Endothelial cell of umbilical vein (primary cell): ENCODE data around the gene MAN2B2. TPM values are rescaled to one million over a fixed set of nuclear protein-coding genes. Genes with fewer than 3 reads are reported as not detected.

Source experiments
- BruUV-seq: library from RNA; stranded (reverse); fragments of 400-500 nt; replicated peaks from 2 replicates; lab custom pipeline; 2021; lab: Mats Ljungman, UMichigan
- CTCF ChIA-PET: fragments of 300-600, 350-600 bp; sonication (Branson Sonifier 250); formaldehyde crosslinking; loops from one replicate; lab custom pipeline; 2021; ENCODE audit warnings: antibody characterized with exemption, inconsistent platforms; lab: Charles Lee
- POLR2A ChIA-PET: fragments of 300-600, 350-600 bp; sonication (Branson Sonifier 250); formaldehyde crosslinking; loops from one replicate; lab custom pipeline; 2021; ENCODE audit warnings: antibody characterized with exemption, inconsistent platforms; lab: Charles Lee
- DNase-seq: peaks from one replicate; pipeline ENCODE4 v3.0.0-alpha.2; 2011; ENCODE audit warnings: low read depth, low spot score
- FAIRE-seq: peaks from 2 replicates; lab custom pipeline; 2011; peaks lifted over from hg19 to GRCh38; lab: Jason Lieb, UNC
- H2AFZ ChIP-seq: 2 replicates; pipeline ENCODE4 v1.6.0; 2012; ENCODE audit warnings: low read depth, low read length, control low read depth, inconsistent platforms
- H3K27ac ChIP-seq: 2 replicates; pipeline ENCODE4 v1.5.1; 2011; ENCODE audit warnings: low read depth, mild to moderate bottlenecking, control low read depth, low read length, moderate library complexity; ENCODE audit not compliant: insufficient read depth
- H3K27me3 ChIP-seq, 2 experiments: 2 replicates each; pipeline versions ENCODE4 v1.6.0 to v1.6.1; 2011; ENCODE audit warnings: low read length in 2 of 2, mixed read lengths in 1 of 2; ENCODE audit not compliant: control insufficient read depth in 2 of 2, insufficient read depth in 2 of 2
- H3K36me3 ChIP-seq, 2 experiments: 2 replicates in 1 of 2; 3 replicates in 1 of 2; pipeline ENCODE4 v1.5.1; 2011; ENCODE audit warnings: low read length in 2 of 2, mild to moderate bottlenecking in 1 of 2, moderate library complexity in 1 of 2; ENCODE audit not compliant: control insufficient read depth in 2 of 2, insufficient read depth in 2 of 2; ENCODE audit errors: extremely low read depth in 1 of 2
- H3K4me1 ChIP-seq: 3 replicates; pipeline ENCODE4 v1.5.1; 2011; ENCODE audit warnings: mild to moderate bottlenecking, low read length; ENCODE audit not compliant: control insufficient read depth, insufficient read depth; ENCODE audit errors: extremely low read depth
- H3K4me2 ChIP-seq: 2 replicates; pipeline ENCODE4 v1.6.1; 2011; ENCODE audit warnings: low read length, control low read depth, mixed read lengths; ENCODE audit not compliant: insufficient read depth
- H3K4me3 ChIP-seq, 3 experiments: fragments of 200-600 bp in 1 of 3; sonication (generic), shearing (Covaris generic) in 1 of 3; replicated peaks in 1 of 3; 2 replicates each; pipeline ENCODE4 v1.5.1; 2011 to 2016; ENCODE audit warnings: control low read depth in 3 of 3, low read length in 3 of 3, mild to moderate bottlenecking in 2 of 3, inconsistent platforms in 1 of 3, low read depth in 1 of 3, moderate library complexity in 1 of 3; ENCODE audit not compliant: insufficient read depth in 1 of 3
- H3K79me2 ChIP-seq: 2 replicates; pipeline ENCODE4 v1.6.0; 2012; ENCODE audit warnings: low read length, inconsistent platforms; ENCODE audit not compliant: control insufficient read depth, insufficient read depth
- H3K9ac ChIP-seq: replicated peaks from 2 replicates; pipeline ENCODE3; 2011; ENCODE audit warnings: low read length, control low read depth; ENCODE audit not compliant: insufficient read depth; ENCODE audit errors: extremely low read depth
- H3K9me1 ChIP-seq: replicated peaks from 3 replicates; pipeline ENCODE4 v1.6.0; 2011; ENCODE audit warnings: mild to moderate bottlenecking, low read length; ENCODE audit not compliant: control insufficient read depth, insufficient read depth; ENCODE audit errors: extremely low read depth
- H3K9me3 ChIP-seq: replicated peaks from 2 replicates; pipeline ENCODE4 v1.5.1; 2012; ENCODE audit warnings: low read length, inconsistent platforms; ENCODE audit not compliant: control insufficient read depth, insufficient read depth
- H4K20me1 ChIP-seq: replicated peaks from 2 replicates; pipeline ENCODE3; 2011; ENCODE audit warnings: mild to moderate bottlenecking, low read length; ENCODE audit not compliant: control insufficient read depth, insufficient read depth; ENCODE audit errors: extremely low read depth
- CTCF ChIP-seq, 2 donors: IDR thresholded peaks; 1 replicate in 1 of 2; 2 replicates in 1 of 2; pipeline ENCODE4 v1.5.1; 2011; ENCODE audit warnings: low read length in 2 of 2, mild to moderate bottlenecking in 2 of 2, moderate library complexity in 2 of 2, control low read depth in 1 of 2, inconsistent platforms in 1 of 2, low read depth in 1 of 2; ENCODE audit not compliant: insufficient read depth in 1 of 2; ENCODE audit errors: extremely low read depth in 1 of 2
- EZH2 ChIP-seq: IDR thresholded peaks from 2 replicates; pipeline ENCODE4 v1.6.1; 2012; ENCODE audit warnings: borderline replicate concordance, low read depth, mild to moderate bottlenecking, moderate library complexity, low read length, inconsistent platforms; ENCODE audit not compliant: severe bottlenecking
- FOS ChIP-seq: IDR thresholded peaks from 2 replicates; pipeline ENCODE4 v1.6.1; 2011; ENCODE audit warnings: mild to moderate bottlenecking, low read length, moderate library complexity, borderline replicate concordance; ENCODE audit not compliant: insufficient read depth
- GATA2 ChIP-seq: IDR thresholded peaks from 2 replicates; pipeline ENCODE4 v1.7.0; 2011; ENCODE audit warnings: low read depth, mild to moderate bottlenecking, moderate library complexity, mixed read lengths, low read length; ENCODE audit not compliant: insufficient read length, insufficient read depth
- JUN ChIP-seq: IDR thresholded peaks from 2 replicates; pipeline ENCODE4 v1.6.1; 2011; ENCODE audit warnings: borderline replicate concordance, low read depth; ENCODE audit not compliant: insufficient read length, insufficient read depth
- MAX ChIP-seq: IDR thresholded peaks from 2 replicates; pipeline ENCODE4 v1.6.1; 2011; ENCODE audit not compliant: insufficient read depth, insufficient read length
- MYC ChIP-seq: IDR thresholded peaks from one replicate; pipeline ENCODE4 v1.6.1; 2011; ENCODE audit warnings: mild to moderate bottlenecking, low read depth, low read length
- POLR2A ChIP-seq: IDR thresholded peaks from 2 replicates; pipeline ENCODE4 v1.6.1; 2012; ENCODE audit warnings: low read depth, mild to moderate bottlenecking, control low read depth, low read length
- POLR2AphosphoS5 ChIP-seq: IDR thresholded peaks from 2 replicates; pipeline ENCODE4 v1.6.1; 2012; ENCODE audit warnings: low read depth, mild to moderate bottlenecking, control low read depth, low read length, moderate library complexity; ENCODE audit not compliant: insufficient read depth
- dilution Hi-C: fragments of 300-500 bp; cut with MboI; formaldehyde crosslinking; loops from one replicate; pipeline ENCODE4 v1.15.0; 2019; ENCODE audit warnings: low sequenced_read_pairs; ENCODE audit not compliant: extremely low pct_ligation_motif_present
- intact Hi-C: fragments of 100-400 bp; cut with micrococcal nuclease; formaldehyde crosslinking; loops from one replicate; pipeline ENCODE4 v1.10.0; 2022
- polyA plus RNA-seq, 4 experiments: library from polyadenylated mRNA; depleted of rRNA in 3 of 4; stranded (reverse) in 3 of 4; unstranded in 1 of 4; fragments of >200 nt; gene quantifications; 2 replicates each; pipeline versions ENCODE4 v1.2.1 to v1.2.3, GENCODE V29; 2011 to 2012; ENCODE audit warnings: missing spikeins in 1 of 4
- total RNA-seq: library from RNA; stranded (reverse); gene quantifications from 2 replicates; pipeline ENCODE4 v1.2.3, GENCODE V29; 2021

Gene MAN2B2
- total and polyA plus RNA-seq, 2 donors (not counting 3 experiments of a cell fraction or from before 2014, with no cell fraction given) = 15.7 to 25.1 TPM

GRCh38 chr4:6546091-6546490 is 28.9 kb upstream of the MAN2B2 start:
- H3K27me3 ChIP-seq = no peaks in the 10 kb centered on the region
- H3K4me2 ChIP-seq = no peak overlapping the region
- DNase-seq (no peak), FAIRE-seq (no peak)
- TF ChIP-seq CTCF (IDR thresholded peaks at IDR 0.05; ENCODE audit: extremely low read depth in 1 of 2, insufficient read depth in 1 of 2, low read depth in 1 of 2, low read length in 2 of 2) = no peak
- TF ChIP-seq POLR2A = no peak
- no peak for TF ChIP-seq FOS
- TF ChIP-seq EZH2 = no peak
- no peak for TF ChIP-seq JUN
- TF ChIP-seq MYC = no peak
- TF ChIP-seq MAX = no peak
- TF ChIP-seq GATA2 = no peak
- no peak for TF ChIP-seq POLR2AphosphoS5
- no peak overlapping the region for H3K4me3 ChIP-seq
- H3K9me1 ChIP-seq = no peaks in the 10 kb centered on the region
- no peaks in the 10 kb centered on the region for H3K9me3 ChIP-seq
- dilution Hi-C loops = no loop called here
- H3K79me2 ChIP-seq = no peaks in the 10 kb centered on the region
- intact Hi-C loops = loop anchor here (1.0 to 2.0 kb wide), 3 partner anchors 214 to 547 kb away; no protein-coding TSS in a partner anchor
- H2AFZ ChIP-seq = no peak overlapping the region
- no peak overlapping the region for H3K9ac ChIP-seq
- BruUV-seq = no TSS peak
- ChIA-PET POLR2A (no interaction called here), CTCF (interaction anchor here (0.5 to 5.8 kb wide), 23 partner anchors 8 to 548 kb away, joined by 3 to 125 read pairs (median 4); partner anchors contain the start of gene MAN2B2)
- H3K27ac ChIP-seq = no peak overlapping the region
- no peaks in the 10 kb centered on the region for H3K36me3 ChIP-seq
- H3K4me1 ChIP-seq = no peaks in the 10 kb centered on the region
- no peaks in the 10 kb centered on the region for H4K20me1 ChIP-seq
